T-helper 1 cell treated with Interleukin-12 subunit alpha and Interleukin-12 subunit beta and Interleukin-4 antibody, amounts not matched to agents 30 ng/mL and 1 ng/mL, for 36 hours (primary cell): ENCODE data around the gene KRT38. TPM values are rescaled to one million over a fixed set of nuclear protein-coding genes. Genes with fewer than 3 reads are reported as not detected.
"Not testable (repeated sequence)": the region's sequence is repeated elsewhere in the genome, so short reads cannot be mapped to it uniquely, and the experiment has no call there.

ENCODE experiments used
- intact Hi-C: fragments of 100-400 bp; cut with micrococcal nuclease; formaldehyde crosslinking; loops from one replicate; pipeline ENCODE4 v1.15.1; 2024
- total RNA-seq: library from RNA; stranded (reverse); gene quantifications from 2 replicates; pipeline ENCODE4 v1.2.3, GENCODE V29; 2022

Gene KRT38
- total RNA-seq, 1 donor from 2014 or later = not detected

GRCh38 chr17:41422586-41422985 is 18.2 kb downstream of the KRT38 start:
- intact Hi-C loops = not testable (repeated sequence)

DNA sequence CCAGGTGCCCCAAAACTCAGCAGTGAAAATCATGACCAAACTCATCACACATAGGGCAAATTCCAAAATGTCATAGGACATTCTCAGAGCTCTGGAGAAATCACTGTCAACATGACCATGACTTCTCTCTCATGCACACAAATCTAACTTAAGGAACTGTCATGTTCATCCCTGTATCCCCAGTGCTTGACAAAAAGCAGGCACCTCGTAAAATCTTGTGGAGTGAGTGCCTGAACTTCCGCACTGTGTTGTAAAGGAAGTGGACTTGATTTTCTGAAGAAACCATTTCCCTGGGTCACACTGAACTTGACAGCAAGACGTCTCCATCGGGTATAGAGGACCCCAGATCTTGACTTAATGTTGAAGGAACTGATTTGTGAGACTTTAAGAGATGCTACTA is 19.2 kb downstream of the KRT38 start:
- intact Hi-C loops = no loop called here

DNA sequence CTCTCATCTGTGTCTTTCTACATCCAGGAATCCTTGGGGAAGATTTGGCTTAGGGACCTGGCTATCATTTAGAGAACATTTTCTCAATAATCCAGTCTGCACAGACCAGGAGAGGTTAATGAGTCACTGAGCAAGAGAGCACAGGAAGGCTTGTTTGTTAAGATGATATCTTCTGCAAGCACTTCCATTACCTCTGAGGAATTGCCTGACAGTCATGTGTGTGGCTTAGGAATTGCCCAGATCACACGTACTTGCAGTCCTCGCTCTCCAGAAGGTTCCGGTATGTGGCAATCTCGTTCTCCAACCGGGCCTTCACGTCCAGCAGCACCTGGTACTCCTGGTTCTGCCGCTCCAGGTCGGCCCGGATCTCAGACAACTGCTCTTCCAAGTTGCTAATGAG is 19.7 kb downstream of the KRT38 start:
- intact Hi-C loops = no loop called here

GRCh38 chr17:41420134-41420533 is 20.6 kb downstream of the KRT38 start:
- intact Hi-C loops = no loop called here

- intact Hi-C loops = no loop called here
Observed at GRCh38 chr17:41419716-41420115, 21.1 kb downstream of the KRT38 start.

GRCh38 chr17:41418116-41418860 is 22.5 kb downstream of the KRT38 start:
- intact Hi-C loops = no loop called here

DNA sequence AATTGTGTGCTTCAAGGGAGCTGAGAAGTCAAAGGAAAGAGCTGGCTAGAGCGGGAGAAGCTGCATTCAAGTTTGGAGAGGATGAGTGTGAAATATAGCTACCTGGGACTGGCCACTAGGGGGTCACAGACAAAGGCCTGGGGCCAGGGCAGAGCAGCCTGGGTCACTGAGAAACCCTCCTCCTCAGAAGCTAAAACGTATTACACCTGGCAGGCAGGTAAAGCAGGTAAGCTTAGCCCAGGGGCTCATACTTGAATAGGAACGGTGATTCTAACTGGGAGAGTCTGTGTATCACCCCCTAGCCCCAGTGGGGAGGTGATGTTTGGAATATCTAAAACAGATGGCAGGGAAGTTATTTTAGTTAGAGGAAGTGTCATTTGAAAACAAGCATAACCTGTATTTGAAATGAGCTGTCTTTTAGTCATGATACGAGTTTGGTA is 23.2 kb downstream of the KRT38 start:
- intact Hi-C loops = loop anchor here (2.0 kb wide), 1 partner anchor 77 kb away; no protein-coding TSS in a partner anchor

GRCh38 chr17:41417127-41417526 is 23.7 kb downstream of the KRT38 start:
- intact Hi-C loops = loop anchor here (2.0 kb wide), 1 partner anchor 78 kb away; no protein-coding TSS in a partner anchor

DNA sequence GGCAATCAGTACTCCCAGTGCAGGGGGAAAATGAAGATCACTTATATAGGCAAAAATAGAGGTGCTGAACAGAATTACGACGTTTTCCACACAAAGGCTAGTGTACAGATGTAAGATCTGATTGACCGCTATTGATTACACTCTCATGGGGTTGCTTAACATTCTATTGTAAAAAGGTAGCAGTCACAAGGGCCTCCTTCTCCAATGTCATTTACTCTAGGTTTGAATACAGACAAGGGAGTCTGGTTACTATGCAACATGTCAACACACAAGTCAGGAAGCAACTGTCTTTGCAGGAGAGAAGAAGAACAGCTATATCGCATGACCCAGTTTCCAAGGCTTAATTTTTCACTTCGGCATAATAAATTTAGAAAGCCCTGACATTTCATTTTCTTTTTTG is 24.3 kb downstream of the KRT38 start:
- intact Hi-C loops = loop anchor here (2.0 kb wide), 1 partner anchor 78 kb away; no protein-coding TSS in a partner anchor

DNA sequence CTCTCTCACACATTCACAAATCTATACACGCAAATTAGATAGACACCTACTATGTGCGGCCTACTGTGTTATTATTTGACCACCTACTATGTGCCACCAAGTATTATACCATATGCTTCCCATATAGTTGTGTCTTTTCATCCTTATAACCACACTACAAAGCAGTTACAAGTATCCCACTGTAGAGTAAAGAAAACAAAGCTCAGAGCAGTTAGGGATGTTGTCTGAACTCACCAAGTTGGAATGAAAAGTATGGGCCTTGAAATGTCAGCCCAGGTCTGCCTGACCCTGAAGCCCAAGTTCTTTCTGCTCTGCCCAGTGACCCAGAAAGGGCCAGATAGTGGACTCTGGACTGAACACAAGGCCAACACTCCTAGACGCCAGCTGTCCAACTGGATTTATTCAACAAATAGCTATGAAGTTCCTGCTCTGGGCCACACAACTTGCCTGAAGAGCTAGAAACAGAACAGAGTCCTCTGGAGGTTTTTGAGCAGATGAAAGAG is 24.9 kb downstream of the KRT38 start:
- intact Hi-C loops = loop anchor here (2.0 kb wide), 1 partner anchor 79 kb away; no protein-coding TSS in a partner anchor

DNA sequence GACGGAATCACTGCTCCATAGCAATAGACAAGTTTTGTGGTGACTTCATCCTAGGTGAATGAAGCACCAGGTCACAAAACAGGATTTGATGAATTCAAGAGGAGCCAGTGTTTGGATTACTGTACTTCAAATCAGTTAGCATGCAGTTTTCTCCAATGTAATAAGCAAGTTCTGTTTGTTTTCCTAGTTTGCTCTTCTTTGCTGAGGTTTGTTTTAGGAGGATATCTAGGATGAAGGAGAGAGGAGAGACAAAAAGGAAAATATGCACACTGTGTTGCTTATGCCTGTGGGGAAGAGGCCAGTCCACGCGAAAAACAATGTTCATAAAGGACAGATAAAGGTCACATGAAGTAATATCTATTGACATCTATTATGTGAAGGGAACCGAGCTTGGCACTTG is 25.4 kb downstream of the KRT38 start:
- intact Hi-C loops = no loop called here

- intact Hi-C loops = no loop called here
Observed at GRCh38 chr17:41413982-41414381, 26.8 kb downstream of the KRT38 start.

DNA sequence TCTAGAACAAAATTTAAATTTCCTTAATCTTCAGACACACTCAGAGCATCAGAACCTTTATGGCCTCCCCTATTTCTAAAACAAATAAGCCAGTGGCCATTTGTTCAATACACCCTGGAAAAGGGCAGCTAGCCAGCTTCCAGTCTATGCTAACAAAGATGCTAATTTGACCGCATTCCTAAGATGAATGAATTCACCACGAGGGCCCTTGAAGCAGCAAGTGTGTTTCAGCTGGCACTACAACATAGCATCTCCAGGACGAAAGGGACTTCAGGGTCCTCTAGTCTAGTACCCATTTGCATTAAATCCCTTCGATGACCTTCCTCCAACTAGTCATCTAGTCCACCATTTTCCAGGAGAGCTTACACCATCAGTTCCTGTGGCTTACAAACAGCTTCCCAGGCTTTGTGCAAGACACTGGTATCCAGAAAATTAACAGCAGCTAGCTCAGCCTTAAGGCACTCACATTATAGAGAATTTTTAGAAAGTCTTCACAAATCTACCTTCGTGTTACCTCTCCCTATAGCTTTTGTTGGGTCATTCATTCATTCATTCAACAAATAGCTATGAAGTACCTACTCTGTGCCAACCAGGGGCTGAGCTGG is 27.3 kb downstream of the KRT38 start:
- intact Hi-C loops = no loop called here

- intact Hi-C loops = no loop called here
Observed at GRCh38 chr17:41411072-41411840, 29.5 kb downstream of the KRT38 start.

DNA sequence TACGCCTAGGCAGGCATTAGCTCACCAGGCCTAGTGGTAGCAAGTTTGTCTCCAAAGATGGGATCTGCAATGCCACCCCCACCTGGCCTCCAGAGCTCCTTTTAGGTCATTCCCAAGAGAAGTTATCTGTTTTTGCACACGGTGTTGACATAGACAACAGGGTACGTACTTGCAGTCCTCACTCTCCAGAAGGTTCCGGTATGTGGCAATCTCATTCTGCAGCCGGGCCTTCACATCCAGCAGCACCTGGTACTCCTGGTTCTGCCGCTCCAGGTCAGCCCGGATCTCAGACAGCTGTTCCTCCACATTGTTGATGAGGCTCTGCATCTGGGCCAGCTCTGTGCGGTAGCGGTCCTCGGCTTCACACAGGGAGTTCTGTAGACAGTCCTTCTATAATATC is 33.6 kb downstream of the KRT38 start:
- intact Hi-C loops = no loop called here

DNA sequence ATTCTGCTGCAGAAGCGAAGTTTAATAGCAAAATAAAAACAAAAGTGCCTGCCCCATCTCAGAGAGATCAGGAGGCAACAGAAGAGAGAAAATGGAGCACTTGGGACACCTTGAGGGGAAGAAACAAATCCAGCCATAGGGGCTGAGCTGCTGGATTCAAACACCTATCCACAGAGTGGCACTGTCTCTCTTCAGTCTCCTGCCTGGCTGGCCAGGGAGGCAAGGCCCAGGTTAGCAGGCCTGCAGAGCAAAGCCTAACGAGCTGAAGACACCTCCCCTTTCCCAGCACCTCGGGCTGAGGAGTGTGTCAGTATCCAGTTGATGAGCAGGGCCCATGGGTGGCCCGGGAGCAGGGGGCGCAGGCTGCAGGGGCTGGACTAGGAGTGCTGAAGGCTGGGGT is 34.6 kb downstream of the KRT38 start:
- intact Hi-C loops = no loop called here

GRCh38 chr17:41404024-41404671 is 36.6 kb downstream of the KRT38 start:
- intact Hi-C loops = loop anchor here (1.0 kb wide), 1 partner anchor 63 kb away; no protein-coding TSS in a partner anchor

DNA sequence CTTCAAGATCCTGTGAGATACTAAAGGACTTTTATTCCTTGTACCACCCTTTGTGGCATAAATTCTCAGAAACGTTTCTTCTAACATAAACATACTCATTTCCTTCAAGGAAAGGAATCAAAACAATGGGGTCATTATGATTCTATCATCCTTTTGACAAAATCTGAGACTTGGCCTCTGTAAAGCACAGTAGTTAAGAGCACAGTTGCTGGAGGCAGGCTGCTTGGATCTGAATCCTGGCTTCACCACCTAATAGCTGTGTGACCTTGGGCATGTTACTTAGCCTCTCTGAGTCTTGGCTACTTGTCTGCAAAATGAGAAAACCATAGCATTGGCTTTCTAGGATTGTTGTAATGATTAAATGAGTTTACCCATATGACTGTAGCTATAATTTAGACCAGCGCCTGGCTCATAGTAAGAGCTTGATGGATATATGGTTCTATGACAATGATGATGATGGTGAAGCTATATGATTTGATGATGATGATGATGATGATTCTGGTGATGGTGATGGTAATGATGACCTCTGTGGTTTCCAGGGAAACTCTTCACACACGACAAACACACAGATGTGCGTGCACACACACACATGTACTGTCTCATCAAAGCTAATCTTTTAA is 37.3 kb downstream of the KRT38 start:
- intact Hi-C loops = loop anchor here (1.0 kb wide), 1 partner anchor 62 kb away; no protein-coding TSS in a partner anchor

GRCh38 chr17:41402161-41402560 is 38.6 kb downstream of the KRT38 start:
- intact Hi-C loops = no loop called here

GRCh38 chr17:41396996-41397660 is 43.7 kb downstream of the KRT38 start, which contains the start of gene KRT31:
TSS of gene KRT31 (minus strand) at chr17:41397608. CDS start at chr17:41397539, 69 bp downstream.
- intact Hi-C loops = no loop called here
